BJ (cell line): ENCODE results near the gene PHTF2. TPM values are rescaled to one million over a fixed set of nuclear protein-coding genes. Genes with fewer than 3 reads are reported as not detected.

ENCODE experiments used
- CTCF ChIA-PET: fragments of 350-600 bp; formaldehyde crosslinking; extraction: SDS; loops from one replicate; lab custom pipeline; 2021; ENCODE audit warnings: antibody characterized with exemption, inconsistent platforms; lab: Yijun Ruan, JAX
- POLR2A ChIA-PET: fragments of 300-600 bp; sonication (Branson Sonifier 250); formaldehyde crosslinking; extraction: SDS; loops from one replicate; lab custom pipeline; 2021; ENCODE audit warnings: antibody characterized with exemption; lab: Charles Lee
- DNase-seq: peaks from one replicate; pipeline ENCODE4 v3.0.0-alpha.2; 2011; ENCODE audit warnings: low read depth
- H3K27me3 ChIP-seq: 2 replicates; pipeline ENCODE4 v1.6.0; 2011; ENCODE audit warnings: low read length; ENCODE audit not compliant: control insufficient read depth, insufficient read depth
- H3K36me3 ChIP-seq: 2 replicates; pipeline ENCODE4 v1.5.1; 2011; ENCODE audit warnings: low read length; ENCODE audit not compliant: control insufficient read depth, insufficient read depth
- H3K4me3 ChIP-seq: 2 replicates; pipeline ENCODE4 v1.5.1; 2011; ENCODE audit warnings: low read depth, mild to moderate bottlenecking, control low read depth, low read length
- CTCF ChIP-seq: IDR thresholded peaks from 2 replicates; pipeline ENCODE4 v1.5.1; 2011; ENCODE audit warnings: low read depth, mild to moderate bottlenecking, control low read depth, inconsistent platforms, low read length, moderate library complexity; ENCODE audit not compliant: insufficient read depth
- polyA plus RNA-seq: library from polyadenylated mRNA; depleted of rRNA; stranded (reverse); fragments of >200 nt; gene quantifications from 2 replicates; pipeline ENCODE4 v1.2.3, GENCODE V29; 2011

Gene PHTF2
- polyA plus RNA-seq, 1 experiment, result 27.8 TPM

GRCh38 chr7:77982926-77983550, 184.5 kb downstream of the PHTF2 start:
- POLR2A ChIA-PET, result no interaction called here

GRCh38 chr7:77983973-77984372, 185.4 kb downstream of the PHTF2 start:
- H3K27me3 ChIP-seq, result no peaks in the 10 kb centered on the region
- TF ChIP-seq CTCF, result no peak
- CTCF ChIA-PET, result no interaction called here
- DNase-seq, result no peak
- POLR2A ChIA-PET, result no interaction called here
- H3K36me3 ChIP-seq, result no peaks in the 10 kb centered on the region
- no peak overlapping the region for H3K4me3 ChIP-seq

More at GRCh38 chr7:77982926-77983550, 184.5 kb downstream of the PHTF2 start:
- Histone ChIP-seq H3K4me3 (no peak overlapping the region), H3K36me3 (no peaks in the 10 kb centered on the region), H3K27me3 (no peaks in the 10 kb centered on the region)
- no peak for DNase-seq
- no peak for TF ChIP-seq CTCF
- CTCF ChIA-PET, result no interaction called here

- no peak overlapping the region for H3K4me3 ChIP-seq
- no peaks in the 10 kb centered on the region for H3K27me3 ChIP-seq
- no peaks in the 10 kb centered on the region for H3K36me3 ChIP-seq
- ChIA-PET CTCF (no interaction called here), POLR2A (no interaction called here)
- DNase-seq, result no peak
- no peak for TF ChIP-seq CTCF
These were observed 186.8 kb downstream of the PHTF2 start for GRCh38 chr7:77985232-77985973.

- no peak for TF ChIP-seq CTCF
- POLR2A ChIA-PET, result no interaction called here
- Histone ChIP-seq H3K27me3 (no peaks in the 10 kb centered on the region), H3K36me3 (no peaks in the 10 kb centered on the region), H3K4me3 (no peak overlapping the region)
- DNase-seq, result no peak
- CTCF ChIA-PET, result no interaction called here
These were observed 187.4 kb downstream of the PHTF2 start for GRCh38 chr7:77985974-77986339.

GRCh38 chr7:77989981-77990566, 191.5 kb downstream of the PHTF2 start:
- H3K36me3 ChIP-seq, result no peaks in the 10 kb centered on the region
- no peak for DNase-seq
- CTCF ChIA-PET, result interaction anchor here (0.9 kb wide), 1 partner anchor 10 kb away, joined by 3 read pairs; no protein-coding TSS in a partner anchor
- H3K27me3 ChIP-seq, result no peaks in the 10 kb centered on the region; the same call in none of the 2 replicates
- no peak overlapping the region for H3K4me3 ChIP-seq
- no peak for TF ChIP-seq CTCF
- POLR2A ChIA-PET, result no interaction called here
